ENCODE measurements around the gene SLC25A21.

GRCh38 chr14:36690311-36691040 is 481.9 kb downstream of the SLC25A21 start:
- TF ChIP-seq CTCF (IDR thresholded peaks at IDR 0.05) (no peak), POLR2A (IDR thresholded peaks at IDR 0.05) (no peak)

Measured in esophagus squamous epithelium (tissue), 4 donors.